Activated naive CD8-positive, alpha-beta T cell treated with anti-CD3 and anti-CD28 coated beads, Interleukin-2, amount 50 U/mL, for 24 hours (primary cell): ENCODE results near the gene CRNN.

Experiments used
- ATAC-seq: fragments of 150-1000 bp; cut with Tn5 transposase; one replicate; pipeline ENCODE4 v1.10.0; 2021
- DNase-seq: peaks from one replicate; pipeline ENCODE4 v3.0.0; 2021
- H3K27ac Mint-ChIP-seq: one replicate; pipeline ENCODE4 v1.8.0; 2021; ENCODE audit warnings: mild to moderate bottlenecking, mixed read lengths
- H3K27me3 Mint-ChIP-seq: one replicate; pipeline ENCODE4 v1.8.0; 2021; ENCODE audit warnings: mixed read lengths
- H3K36me3 Mint-ChIP-seq: one replicate; pipeline ENCODE4 v1.8.0; 2021; ENCODE audit warnings: low read depth, mixed read lengths
- H3K4me1 Mint-ChIP-seq: one replicate; pipeline ENCODE4 v1.8.0; 2021; ENCODE audit warnings: mixed read lengths
- H3K4me3 Mint-ChIP-seq: one replicate; pipeline ENCODE4 v1.8.0; 2021; ENCODE audit warnings: mild to moderate bottlenecking, moderate library complexity, mixed read lengths
- H3K9me3 Mint-ChIP-seq: one replicate; pipeline ENCODE4 v1.8.0; 2021; ENCODE audit warnings: mixed read lengths

CRNN gene

DNA sequence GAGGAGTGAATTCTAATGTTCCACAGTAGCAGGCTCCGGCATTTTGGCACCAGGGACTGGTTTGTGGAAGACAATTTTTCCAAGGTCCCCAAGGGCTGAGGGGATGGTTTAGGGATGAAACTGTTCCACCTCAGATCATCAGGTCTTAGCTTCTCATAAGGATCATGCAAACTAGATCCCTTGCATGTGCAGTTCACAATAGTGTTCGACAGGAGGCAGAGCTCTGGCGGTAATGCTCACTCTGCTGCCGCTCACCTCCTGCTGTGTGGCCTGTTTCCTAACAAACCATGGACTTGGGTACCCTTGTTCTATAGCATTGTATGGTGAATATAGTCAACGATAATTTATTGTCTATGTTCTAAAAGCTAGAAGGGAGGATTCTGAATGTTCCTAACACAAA is 16.6 kb downstream of the CRNN start:
- DNase-seq (no peak), ATAC-seq (no peak)
- Mint-ChIP-seq H3K27me3 (peaks cover 17% of the 10 kb centered on the region), H3K4me1 (peaks cover 8% of the 10 kb centered on the region), H3K27ac (no peak overlapping the region), H3K9me3 (no peaks in the 10 kb centered on the region), H3K4me3 (no peak overlapping the region), H3K36me3 (no peaks in the 10 kb centered on the region)

DNA sequence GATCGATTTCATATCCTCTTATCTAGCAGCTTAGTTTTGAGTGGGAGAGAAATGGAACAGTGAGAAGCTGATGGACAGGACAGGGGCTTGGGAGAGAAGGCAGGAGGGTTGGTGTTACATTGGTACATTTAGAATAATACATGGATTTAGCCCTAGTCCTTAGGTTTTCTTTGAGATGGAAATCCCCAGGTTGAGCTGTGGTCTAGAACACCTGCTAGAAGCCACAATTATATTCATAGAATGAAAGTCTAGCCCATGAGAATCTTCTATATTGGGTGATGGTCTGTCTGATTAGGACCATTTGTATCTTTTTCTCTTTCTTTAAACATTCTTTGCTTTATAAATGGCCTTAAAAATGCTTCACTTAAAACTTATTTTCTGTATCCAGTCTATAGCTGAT is 19.9 kb downstream of the CRNN start:
- no peaks in the 10 kb centered on the region for H3K9me3 Mint-ChIP-seq
- peaks cover 32% of the 10 kb centered on the region for H3K27me3 Mint-ChIP-seq
- ATAC-seq (no peak), DNase-seq (no peak)
- H3K36me3 Mint-ChIP-seq: no peaks in the 10 kb centered on the region
- peaks cover 8% of the 10 kb centered on the region for H3K4me1 Mint-ChIP-seq
- H3K27ac Mint-ChIP-seq: no peak overlapping the region
- H3K4me3 Mint-ChIP-seq: no peak overlapping the region

- Mint-ChIP-seq H3K9me3 (no peaks in the 10 kb centered on the region), H3K4me1 (peaks cover 8% of the 10 kb centered on the region), H3K36me3 (no peaks in the 10 kb centered on the region), H3K4me3 (no peak overlapping the region), H3K27ac (no peak overlapping the region), H3K27me3 (peaks cover 38% of the 10 kb centered on the region)
- no peak for ATAC-seq
- no peak for DNase-seq
Measured at GRCh38 chr1:152392909-152393308, 21.2 kb downstream of the CRNN start.

DNA sequence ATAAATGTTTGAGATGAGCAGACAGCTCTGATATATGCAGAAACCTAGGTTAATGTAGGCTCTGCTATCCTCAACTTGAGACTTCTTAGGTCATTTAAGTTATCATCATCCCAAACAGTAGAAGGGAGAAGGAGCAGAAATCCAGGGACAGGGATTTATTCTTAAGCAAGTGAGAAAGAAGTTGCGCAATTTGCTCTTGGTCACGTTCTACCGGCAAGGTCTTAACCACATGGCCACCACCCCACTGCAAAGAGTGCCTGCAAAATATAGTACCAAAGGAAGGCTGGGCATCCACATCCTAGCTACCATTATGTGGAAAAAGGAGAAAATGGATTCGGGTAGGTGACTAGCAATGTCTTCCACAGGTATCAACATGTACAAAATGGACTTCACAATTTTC is 25.2 kb downstream of the CRNN start:
- Mint-ChIP-seq H3K4me3 (no peak overlapping the region), H3K27me3 (peaks cover 49% of the 10 kb centered on the region), H3K36me3 (no peaks in the 10 kb centered on the region)

DNA sequence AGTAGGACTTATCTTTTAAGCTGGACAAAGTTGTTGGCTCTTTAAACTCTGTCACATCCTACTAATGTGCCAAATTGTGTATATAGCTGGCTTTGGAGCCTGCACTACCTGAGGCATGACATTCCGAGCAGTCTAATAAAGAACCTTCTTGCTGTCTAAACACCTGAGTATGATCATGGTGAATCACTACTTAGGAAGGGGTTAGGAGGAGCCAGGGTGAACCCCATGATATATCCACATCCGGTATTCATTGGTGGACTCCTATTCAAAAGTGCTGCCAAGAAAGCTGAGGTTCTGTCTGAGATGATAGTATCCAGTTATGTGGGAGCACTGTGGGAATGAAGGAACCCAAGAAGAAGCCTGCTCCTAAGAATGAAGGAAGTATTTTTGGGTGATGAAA is 27.1 kb downstream of the CRNN start:
- no peaks in the 10 kb centered on the region for H3K4me1 Mint-ChIP-seq
- H3K27me3 Mint-ChIP-seq: peaks cover 42% of the 10 kb centered on the region
- no peak for ATAC-seq

More for the DNA sequence above, 25.2 kb downstream of the CRNN start:
- no peaks in the 10 kb centered on the region for H3K9me3 Mint-ChIP-seq
- DNase-seq (no peak), ATAC-seq (no peak)
- H3K27ac Mint-ChIP-seq: no peak overlapping the region
- H3K4me1 Mint-ChIP-seq: peaks cover 6% of the 10 kb centered on the region

GRCh38 chr1:152380932-152381331 is 33.1 kb downstream of the CRNN start:
- no peaks in the 10 kb centered on the region for H3K36me3 Mint-ChIP-seq
- DNase-seq (no peak), ATAC-seq (no peak)
- H3K27ac Mint-ChIP-seq: no peak overlapping the region
- no peak overlapping the region for H3K4me3 Mint-ChIP-seq
- no peaks in the 10 kb centered on the region for H3K9me3 Mint-ChIP-seq
- no peaks in the 10 kb centered on the region for H3K4me1 Mint-ChIP-seq
- peaks cover 17% of the 10 kb centered on the region for H3K27me3 Mint-ChIP-seq

More for the DNA sequence above, 27.1 kb downstream of the CRNN start:
- Mint-ChIP-seq H3K27ac (no peak overlapping the region), H3K4me3 (no peak overlapping the region), H3K9me3 (no peaks in the 10 kb centered on the region), H3K36me3 (no peaks in the 10 kb centered on the region)
- DNase-seq: no peak

GRCh38 chr1:152374451-152374850 is 39.6 kb downstream of the CRNN start:
- no peaks in the 10 kb centered on the region for H3K4me1 Mint-ChIP-seq
- DNase-seq: no peak
- H3K9me3 Mint-ChIP-seq: peaks cover 5% of the 10 kb centered on the region
- H3K4me3 Mint-ChIP-seq: no peak overlapping the region
- no peak overlapping the region for H3K27ac Mint-ChIP-seq
- peaks cover 4% of the 10 kb centered on the region for H3K27me3 Mint-ChIP-seq
- no peak for ATAC-seq
- no peaks in the 10 kb centered on the region for H3K36me3 Mint-ChIP-seq

DNA sequence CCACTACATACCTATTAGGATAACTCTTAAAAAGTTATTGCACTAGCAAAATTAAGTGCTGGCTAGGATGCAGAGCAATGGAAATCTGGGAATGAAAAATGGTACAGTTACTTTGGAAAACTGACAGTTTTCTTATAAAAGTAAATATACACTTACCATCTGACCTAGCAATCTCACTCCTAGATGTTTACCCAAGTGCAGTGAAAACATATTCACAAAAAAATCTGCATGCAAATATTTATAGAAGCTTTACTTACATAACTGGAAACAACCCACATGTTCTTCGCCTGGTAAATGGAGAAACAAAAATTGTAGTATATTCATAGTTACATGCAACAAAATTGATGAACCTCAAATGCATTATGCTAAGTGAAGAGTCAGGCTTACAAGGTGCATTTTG is 41.4 kb downstream of the CRNN start:
- Mint-ChIP-seq H3K9me3 (peaks cover 10% of the 10 kb centered on the region), H3K36me3 (no peaks in the 10 kb centered on the region), H3K4me1 (no peaks in the 10 kb centered on the region), H3K4me3 (no peak overlapping the region), H3K27me3 (peaks cover 13% of the 10 kb centered on the region), H3K27ac (no peak overlapping the region)
- DNase-seq (no peak), ATAC-seq (no peak)

DNA sequence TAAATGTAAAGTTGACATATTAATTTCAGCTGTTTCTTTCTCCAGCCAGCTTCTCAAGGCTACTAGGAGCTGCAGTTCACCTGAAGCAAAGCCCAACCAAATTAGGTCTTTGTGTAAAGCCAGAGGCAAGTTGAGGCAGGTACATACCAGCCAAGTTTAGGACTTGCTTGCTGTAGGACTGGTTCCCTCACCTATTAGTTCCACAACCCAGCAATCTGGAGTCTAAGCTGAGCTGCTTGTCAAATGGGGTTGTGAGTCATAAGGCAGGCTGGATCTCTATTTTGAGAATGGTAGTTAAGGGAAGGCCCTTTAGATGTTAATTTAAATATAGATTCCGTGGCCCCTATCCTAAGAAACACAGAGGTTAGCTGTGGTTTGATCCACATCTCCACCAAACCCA is 46.6 kb downstream of the CRNN start:
- ATAC-seq (no peak), DNase-seq (no peak)
- Mint-ChIP-seq H3K9me3 (peaks cover 10% of the 10 kb centered on the region), H3K4me3 (no peak overlapping the region), H3K27me3 (peaks cover 14% of the 10 kb centered on the region), H3K4me1 (no peaks in the 10 kb centered on the region), H3K36me3 (no peaks in the 10 kb centered on the region), H3K27ac (no peak overlapping the region)

DNA sequence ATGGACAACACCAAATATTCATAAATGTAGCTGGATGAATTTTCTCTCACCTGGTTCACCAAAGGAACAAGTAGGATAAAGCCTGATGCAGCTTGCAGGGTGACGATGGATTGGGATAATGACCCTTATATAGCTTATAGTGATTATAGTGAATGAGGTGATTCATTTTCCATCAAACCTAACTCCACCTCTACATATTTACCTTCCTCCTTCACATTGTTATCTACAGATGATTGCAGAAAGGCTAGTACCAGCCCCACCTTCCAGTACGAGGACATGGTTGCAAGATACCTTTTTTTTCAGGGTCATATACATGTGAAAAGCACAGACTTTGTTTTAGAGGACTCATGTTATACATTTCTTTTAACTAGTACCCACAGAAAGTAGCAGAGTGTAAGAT is 54.2 kb downstream of the CRNN start, which contains the start of gene FLG2:
Gene FLG2, minus strand, starts transcription at position 101 of the 400 bp plus-strand sequence. CDS start 1,122 bp downstream, outside the sequence.
- Mint-ChIP-seq H3K27ac (no peak within 1 kb of the TSS), H3K4me3 (no peak within 1 kb of the TSS), H3K9me3 (no peaks in the 10 kb centered on the region)

More for the DNA sequence above, 54.2 kb downstream of the CRNN start, which contains the start of gene FLG2:
- no peaks in the 10 kb centered on the region for H3K36me3 Mint-ChIP-seq
- no peak for ATAC-seq
- H3K4me1 Mint-ChIP-seq: no peaks in the 10 kb centered on the region
- DNase-seq: no peak
- peaks cover 6% of the 10 kb centered on the region for H3K27me3 Mint-ChIP-seq
